Central memory CD8-positive, alpha-beta T cell (primary cell): ENCODE measurements around the gene VTI1B.
"Not testable (repeated sequence)": the region's sequence is repeated elsewhere in the genome, so short reads cannot be mapped to it uniquely, and the experiment has no call there.

Experiments used
- ATAC-seq: fragments of 150-1000 bp; cut with Tn5 transposase; replicated peaks from 2 replicates; pipeline ENCODE4 v1.10.0; 2022; ENCODE audit warnings: mild to moderate bottlenecking, moderate FRiP score, moderate number of reproducible peaks; ENCODE audit not compliant: poor library complexity, severe bottlenecking; ENCODE audit errors: extremely low read depth
- DNase-seq, 2 donors: peaks; one replicate each; pipeline ENCODE4 v3.0.0; 2021; ENCODE audit warnings: low spot score in 2 of 2
- H3K27ac Mint-ChIP-seq: one replicate; pipeline ENCODE4 v1.8.0; 2022; ENCODE audit warnings: low read depth, mild to moderate bottlenecking, moderate library complexity, mixed read lengths
- H3K27me3 Mint-ChIP-seq: one replicate; pipeline ENCODE4 v1.8.0; 2022; ENCODE audit warnings: mixed read lengths
- H3K36me3 Mint-ChIP-seq: one replicate; pipeline ENCODE4 v1.8.0; 2022; ENCODE audit warnings: mild to moderate bottlenecking, moderate library complexity, mixed read lengths; ENCODE audit not compliant: insufficient read depth
- H3K4me1 Mint-ChIP-seq: one replicate; pipeline ENCODE4 v1.8.0; 2022; ENCODE audit warnings: mixed read lengths
- H3K4me3 Mint-ChIP-seq: one replicate; pipeline ENCODE4 v1.8.0; 2022; ENCODE audit warnings: mild to moderate bottlenecking, moderate library complexity, mixed read lengths
- H3K9me3 Mint-ChIP-seq: one replicate; pipeline ENCODE4 v1.8.0; 2022; ENCODE audit warnings: mixed read lengths

The VTI1B gene

GRCh38 chr14:67641902-67642749 lies 32.3 kb downstream of the VTI1B start:
- Mint-ChIP-seq H3K27ac (no peak overlapping the region), H3K4me3 (no peak overlapping the region), H3K9me3 (no peaks in the 10 kb centered on the region), H3K27me3 (no peaks in the 10 kb centered on the region), H3K36me3 (peaks cover 3% of the 10 kb centered on the region), H3K4me1 (peaks cover 5% of the 10 kb centered on the region)
- DNase-seq (no peak), ATAC-seq (no peak)

GRCh38 chr14:67641480-67641879 lies 33.0 kb downstream of the VTI1B start:
- Mint-ChIP-seq H3K36me3 (peaks cover under 1% of the 10 kb centered on the region), H3K4me3 (no peak overlapping the region), H3K4me1 (peaks cover 5% of the 10 kb centered on the region), H3K9me3 (no peaks in the 10 kb centered on the region), H3K27ac (no peak overlapping the region), H3K27me3 (no peaks in the 10 kb centered on the region)
- ATAC-seq (no peak), DNase-seq (no peak)

- H3K27me3 Mint-ChIP-seq, result no peaks in the 10 kb centered on the region
Observed at GRCh38 chr14:67638642-67639041, 35.8 kb downstream of the VTI1B start.

DNA sequence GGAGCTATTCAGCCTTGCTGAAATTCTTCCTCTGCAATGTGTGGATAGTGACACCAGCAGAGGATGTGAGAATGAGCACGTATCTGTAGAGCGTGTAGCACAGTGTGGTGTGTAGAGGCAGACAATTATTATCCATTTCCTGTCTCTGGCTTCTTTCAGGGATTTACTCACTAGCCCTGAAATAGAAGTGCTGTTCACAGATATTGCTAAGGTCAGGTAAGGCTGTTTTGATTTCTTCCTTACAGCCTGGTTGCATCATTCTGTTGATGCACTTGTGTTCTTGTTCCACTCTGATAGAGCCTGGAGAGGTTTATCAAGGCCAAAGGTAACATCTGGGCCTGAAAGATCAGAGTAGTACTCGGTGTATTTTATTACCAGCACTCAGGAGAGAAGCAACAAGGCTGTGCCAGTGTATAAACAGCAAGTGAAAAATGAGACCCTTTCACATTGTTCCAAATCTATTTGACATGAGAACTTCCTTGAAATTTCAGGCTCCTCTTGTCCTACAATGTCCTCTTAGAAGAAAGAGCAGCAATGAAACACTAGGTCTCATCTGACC lies 38.0 kb downstream of the VTI1B start:
- H3K4me3 Mint-ChIP-seq, result no peak overlapping the region
- no peaks in the 10 kb centered on the region for H3K36me3 Mint-ChIP-seq
- DNase-seq (no peak), ATAC-seq (no peak)
- no peaks in the 10 kb centered on the region for H3K4me1 Mint-ChIP-seq
- H3K27ac Mint-ChIP-seq, result no peak overlapping the region
- no peaks in the 10 kb centered on the region for H3K9me3 Mint-ChIP-seq
- no peaks in the 10 kb centered on the region for H3K27me3 Mint-ChIP-seq

More at GRCh38 chr14:67638642-67639041, 35.8 kb downstream of the VTI1B start:
- Mint-ChIP-seq H3K9me3 (no peaks in the 10 kb centered on the region), H3K36me3 (no peaks in the 10 kb centered on the region), H3K4me3 (no peak overlapping the region), H3K4me1 (peaks cover 5% of the 10 kb centered on the region), H3K27ac (no peak overlapping the region)
- no peak for ATAC-seq
- DNase-seq, result no peak

DNA sequence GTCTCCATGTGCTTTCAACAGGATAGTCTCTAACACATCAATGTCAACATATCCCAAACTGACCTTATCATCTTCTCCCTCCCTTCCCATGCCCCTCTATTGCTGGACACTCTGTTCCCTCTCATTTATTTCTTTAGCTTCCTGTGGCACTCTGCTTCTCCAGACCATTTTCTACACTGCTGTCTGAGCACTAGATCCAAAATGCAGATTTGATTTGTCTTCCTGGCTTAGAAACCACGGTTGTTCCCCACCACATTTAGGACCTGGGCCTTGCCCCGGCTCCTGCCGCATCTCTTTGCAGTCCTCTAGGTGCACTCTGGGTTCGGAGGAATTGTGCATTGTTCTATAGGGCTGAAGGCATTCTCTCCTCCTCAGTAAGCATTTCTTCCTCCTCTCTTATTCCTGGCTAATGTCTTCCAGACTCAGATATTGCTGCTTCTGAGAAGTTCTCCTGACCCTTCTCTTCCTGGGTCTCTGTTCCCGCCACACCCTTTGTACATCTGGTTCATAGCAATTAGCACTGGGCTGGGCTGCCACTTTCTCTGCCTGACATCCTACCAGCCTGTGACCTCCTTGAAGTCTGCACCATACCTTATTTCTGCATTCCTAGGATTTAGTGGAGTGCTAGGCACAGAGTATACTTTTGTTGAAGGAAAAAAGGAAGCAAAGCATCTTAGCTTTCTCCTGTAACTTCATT lies 40.8 kb downstream of the VTI1B start:
- no peaks in the 10 kb centered on the region for H3K36me3 Mint-ChIP-seq
- no peaks in the 10 kb centered on the region for H3K4me1 Mint-ChIP-seq
- no peak overlapping the region for H3K27ac Mint-ChIP-seq
- no peak overlapping the region for H3K4me3 Mint-ChIP-seq
- no peak for DNase-seq
- no peak for ATAC-seq
- no peaks in the 10 kb centered on the region for H3K9me3 Mint-ChIP-seq
- no peaks in the 10 kb centered on the region for H3K27me3 Mint-ChIP-seq

- H3K27ac Mint-ChIP-seq, result no peak overlapping the region
- no peaks in the 10 kb centered on the region for H3K9me3 Mint-ChIP-seq
- H3K4me3 Mint-ChIP-seq, result no peak overlapping the region
- DNase-seq (no peak), ATAC-seq (no peak)
- H3K4me1 Mint-ChIP-seq, result no peaks in the 10 kb centered on the region
- H3K27me3 Mint-ChIP-seq, result no peaks in the 10 kb centered on the region
- peaks cover 2% of the 10 kb centered on the region for H3K36me3 Mint-ChIP-seq
Observed at GRCh38 chr14:67630938-67631337, 43.5 kb downstream of the VTI1B start.

DNA sequence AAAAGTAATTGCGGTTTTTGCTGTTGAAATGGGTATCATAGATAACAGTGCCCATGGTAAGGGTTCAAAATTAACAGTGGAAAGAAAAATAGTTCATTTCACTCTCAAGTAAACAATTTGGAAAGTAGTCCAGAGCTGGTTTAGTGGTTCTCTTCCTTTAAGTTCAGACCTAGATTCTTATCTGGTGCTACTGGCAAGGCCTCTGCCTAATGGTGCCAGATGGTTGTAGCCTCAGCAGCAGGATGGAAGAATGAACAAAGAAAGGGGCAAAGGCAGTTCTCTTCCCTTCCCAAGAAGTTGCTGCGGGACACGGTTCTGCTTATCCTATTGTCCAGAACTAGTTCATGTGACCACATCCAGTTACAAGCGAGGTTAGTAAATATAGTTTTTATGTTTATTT lies 44.2 kb downstream of the VTI1B start:
- Mint-ChIP-seq H3K27me3 (no peaks in the 10 kb centered on the region), H3K9me3 (no peaks in the 10 kb centered on the region), H3K27ac (no peak overlapping the region), H3K36me3 (peaks cover 2% of the 10 kb centered on the region), H3K4me1 (no peaks in the 10 kb centered on the region), H3K4me3 (no peak overlapping the region)
- DNase-seq (no peak), ATAC-seq (no peak)

DNA sequence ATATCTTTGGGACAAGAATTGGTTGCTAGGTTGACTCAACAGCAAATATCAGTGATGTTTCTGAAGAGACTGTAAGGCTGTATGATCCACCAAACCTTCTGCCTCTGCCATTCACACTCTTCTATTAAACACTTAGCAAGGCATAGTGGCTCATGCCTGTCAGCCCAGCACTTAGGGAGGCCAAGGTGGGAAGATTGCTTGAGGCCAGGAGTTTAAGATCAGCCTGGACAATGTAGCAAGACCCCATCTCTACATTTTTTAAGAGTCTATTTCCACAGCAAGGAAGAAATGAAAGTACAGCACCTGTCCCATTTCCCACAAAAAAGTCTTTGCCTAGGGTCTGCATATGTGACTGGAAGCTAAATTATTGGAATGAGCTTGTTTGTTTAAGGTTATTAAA lies 46.9 kb downstream of the VTI1B start:
- DNase-seq (no peak), ATAC-seq (no peak)
- Mint-ChIP-seq H3K4me1 (no peaks in the 10 kb centered on the region), H3K36me3 (peaks cover 2% of the 10 kb centered on the region), H3K4me3 (no peak overlapping the region), H3K27me3 (peaks cover 8% of the 10 kb centered on the region), H3K27ac (no peak overlapping the region), H3K9me3 (no peaks in the 10 kb centered on the region)

GRCh38 chr14:67626131-67626530 lies 48.3 kb downstream of the VTI1B start:
- not testable (repeated sequence) for DNase-seq, ATAC-seq, H3K27ac Mint-ChIP-seq, H3K36me3 Mint-ChIP-seq, H3K4me1 Mint-ChIP-seq, H3K9me3 Mint-ChIP-seq, H3K4me3 Mint-ChIP-seq, H3K27me3 Mint-ChIP-seq

- no peak overlapping the region for H3K27ac Mint-ChIP-seq
Observed at GRCh38 chr14:67623114-67623513, 51.3 kb downstream of the VTI1B start.

DNA sequence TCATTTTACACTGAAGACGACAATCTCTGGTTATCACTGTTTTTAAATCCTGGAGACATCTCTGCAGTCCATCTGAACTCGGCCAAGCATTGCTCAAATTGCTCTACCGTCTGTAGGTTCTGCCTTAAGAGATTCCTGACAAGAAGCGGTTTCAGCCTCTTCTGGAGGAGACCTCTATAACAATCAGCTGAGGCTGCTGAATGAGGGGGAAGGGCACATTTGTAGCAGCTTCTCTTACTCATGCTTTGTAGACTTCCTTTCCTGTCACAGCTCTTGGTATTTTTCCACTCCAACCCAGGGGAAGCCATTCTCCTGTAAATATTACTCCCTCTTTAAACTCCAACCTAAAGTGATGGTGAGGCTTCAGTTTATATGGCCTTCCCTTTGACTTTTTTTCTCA lies 51.8 kb downstream of the VTI1B start:
- H3K4me1 Mint-ChIP-seq, result peaks cover 24% of the 10 kb centered on the region

More at GRCh38 chr14:67623114-67623513, 51.3 kb downstream of the VTI1B start:
- H3K36me3 Mint-ChIP-seq, result peaks cover 15% of the 10 kb centered on the region
- no peak overlapping the region for H3K4me3 Mint-ChIP-seq
- no peaks in the 10 kb centered on the region for H3K9me3 Mint-ChIP-seq
- no peak for ATAC-seq
- peaks cover 24% of the 10 kb centered on the region for H3K4me1 Mint-ChIP-seq
- no peak for DNase-seq
- H3K27me3 Mint-ChIP-seq, result peaks cover 19% of the 10 kb centered on the region

DNA sequence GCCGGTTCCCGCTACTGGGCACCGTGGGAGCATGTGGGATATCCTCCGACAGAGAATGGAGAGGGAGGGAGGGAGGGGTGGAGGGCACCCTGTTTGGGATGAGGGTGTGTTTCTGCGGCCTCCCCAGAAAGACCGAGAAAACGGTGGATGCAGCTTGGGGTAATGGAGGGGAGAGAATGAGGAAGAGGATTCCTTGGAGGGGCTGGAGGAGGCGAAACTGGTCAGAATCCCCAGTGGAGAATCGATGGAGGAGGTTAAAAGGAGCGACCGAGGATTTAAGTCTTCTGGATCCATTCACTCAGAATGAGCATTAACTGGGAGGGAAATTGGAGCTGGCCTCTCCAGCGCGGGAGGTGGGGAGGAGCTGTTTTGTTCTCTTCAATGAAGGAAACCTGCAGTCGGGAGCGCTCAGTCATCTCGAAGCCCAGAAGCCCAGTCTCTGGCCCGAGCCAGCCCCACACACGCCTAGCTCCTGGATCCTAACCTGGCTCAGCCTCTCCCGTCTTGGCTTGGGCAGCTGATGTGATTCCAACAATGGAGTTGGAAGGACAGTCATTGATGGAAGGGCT lies 54.1 kb downstream of the VTI1B start:
- Mint-ChIP-seq H3K27me3 (peaks cover 19% of the 10 kb centered on the region), H3K36me3 (peaks cover 13% of the 10 kb centered on the region), H3K4me1 (peaks cover 24% of the 10 kb centered on the region), H3K9me3 (no peaks in the 10 kb centered on the region), H3K4me3 (peak overlapping the region; percentile 86), H3K27ac (peak overlapping the region; percentile 97)
- DNase-seq (no peak), ATAC-seq (no peak)

More for the DNA sequence above, 51.8 kb downstream of the VTI1B start:
- Mint-ChIP-seq H3K36me3 (peaks cover 15% of the 10 kb centered on the region), H3K27me3 (peaks cover 19% of the 10 kb centered on the region), H3K27ac (no peak overlapping the region), H3K4me3 (no peak overlapping the region), H3K9me3 (no peaks in the 10 kb centered on the region)
- ATAC-seq (no peak), DNase-seq (no peak)
